GM12892 (cell line): Measurements from ENCODE around the gene ATF5.
"Not testable (repeated sequence)": the region's sequence is repeated elsewhere in the genome, so short reads cannot be mapped to it uniquely, and the experiment has no call there.

ENCODE experiments used
- POLR2A ChIP-seq: IDR thresholded peaks from 2 replicates; pipeline ENCODE4 v1.6.1; 2011; ENCODE audit warnings: low read depth, low read length, control low read depth
- POLR2AphosphoS5 ChIP-seq: IDR thresholded peaks from 2 replicates; pipeline ENCODE4 v1.6.1; 2011; ENCODE audit warnings: low read depth, low read length, control low read depth

DNA sequence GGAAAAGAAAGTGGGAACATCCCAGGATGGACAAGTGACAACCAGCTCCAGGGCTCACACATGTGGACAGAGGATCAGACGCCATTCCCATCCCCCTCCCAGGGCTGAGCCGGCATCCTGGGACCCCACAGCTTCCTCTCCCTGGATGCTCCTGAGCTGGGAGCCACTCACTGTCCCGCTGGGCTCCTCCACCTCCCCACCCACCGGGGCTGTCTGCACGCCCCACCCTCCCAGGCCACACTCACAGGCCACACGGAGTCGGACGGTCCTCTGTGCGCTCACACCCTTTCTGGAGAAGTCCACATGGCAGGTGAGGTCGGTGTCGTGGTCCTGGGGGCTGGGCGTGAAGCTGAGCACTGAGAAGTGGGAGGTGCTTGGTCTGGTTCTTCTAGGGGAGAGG, 30.9 kb downstream of the ATF5 start:
- TF ChIP-seq POLR2A, POLR2AphosphoS5: not testable (repeated sequence)
